GM10847 (cell line): ENCODE results near the gene HIC1.

Source experiments
- POLR2A ChIP-seq: IDR thresholded peaks from 2 replicates; pipeline ENCODE4 v1.6.1; 2011; ENCODE audit not compliant: insufficient read length; ENCODE audit errors: extremely low read depth

Gene HIC1

DNA sequence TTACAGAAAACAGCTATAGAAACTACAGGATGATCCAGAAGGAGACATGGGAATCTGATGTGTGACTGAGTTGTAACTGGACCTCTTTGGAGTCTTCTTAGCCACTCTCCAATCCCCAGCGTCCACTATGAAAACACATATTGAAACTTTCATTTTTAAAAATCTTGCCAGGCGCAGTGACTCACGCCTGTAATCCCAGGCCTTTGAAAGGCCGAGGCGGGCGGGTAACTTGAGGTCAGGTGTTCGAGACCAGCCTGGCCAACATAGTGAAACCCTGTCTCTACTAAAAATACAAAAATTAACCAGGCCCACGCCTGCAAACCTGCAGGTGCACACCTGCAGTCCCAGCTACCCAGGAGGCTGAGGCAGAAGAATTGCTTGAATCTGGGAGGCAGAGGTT is 53.3 kb downstream of the HIC1 start:
- no peak for TF ChIP-seq POLR2A

DNA sequence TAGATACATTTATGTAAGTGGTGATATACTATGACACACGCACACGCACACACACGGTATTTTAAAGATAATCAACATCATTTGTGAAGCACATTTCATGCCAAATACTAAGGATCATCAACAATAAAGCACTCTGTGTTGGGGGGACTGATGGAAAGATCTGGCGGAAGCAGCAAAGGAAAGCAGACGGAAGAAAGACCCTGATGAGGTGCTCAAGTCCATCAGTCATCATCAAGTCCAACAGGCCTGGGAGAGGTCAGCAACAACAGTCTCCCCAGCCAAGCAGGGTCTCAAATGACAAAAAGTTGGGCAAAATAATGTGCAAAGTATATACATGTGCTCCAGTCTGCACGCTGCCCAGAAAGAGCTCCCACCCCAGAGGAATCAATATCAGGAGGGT is 55.5 kb downstream of the HIC1 start:
- TF ChIP-seq POLR2A: no peak

DNA sequence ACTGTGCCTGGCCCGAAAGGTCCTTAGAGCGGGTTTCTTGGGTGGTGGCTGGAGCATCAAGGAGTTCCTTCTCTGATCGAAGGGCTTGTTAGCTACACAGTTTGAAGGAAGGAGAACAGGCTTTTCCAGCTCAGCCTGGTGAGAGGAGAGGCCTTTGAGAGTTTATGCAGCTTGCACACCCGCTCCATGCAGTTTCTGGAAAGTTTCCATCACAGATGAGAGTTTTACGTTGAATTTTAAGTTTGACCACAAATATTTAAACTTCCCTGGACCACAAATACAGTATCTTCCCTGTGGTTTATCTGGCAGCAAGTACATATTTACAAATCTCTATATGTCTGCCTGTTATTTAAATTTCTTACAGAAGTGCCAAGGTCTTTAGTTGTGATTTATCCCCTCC is 56.8 kb downstream of the HIC1 start:
- no peak for TF ChIP-seq POLR2A
